ENCODE measurements around the gene BTBD16. TPM values are rescaled to one million over a fixed set of nuclear protein-coding genes. Genes with fewer than 3 reads are reported as not detected.
A peak's percentile ranks its signal among the peaks of the same experiment; 100 is the strongest.

BTBD16 gene
- total RNA-seq, 1 experiment from 2014 or later: not detected

DNA sequence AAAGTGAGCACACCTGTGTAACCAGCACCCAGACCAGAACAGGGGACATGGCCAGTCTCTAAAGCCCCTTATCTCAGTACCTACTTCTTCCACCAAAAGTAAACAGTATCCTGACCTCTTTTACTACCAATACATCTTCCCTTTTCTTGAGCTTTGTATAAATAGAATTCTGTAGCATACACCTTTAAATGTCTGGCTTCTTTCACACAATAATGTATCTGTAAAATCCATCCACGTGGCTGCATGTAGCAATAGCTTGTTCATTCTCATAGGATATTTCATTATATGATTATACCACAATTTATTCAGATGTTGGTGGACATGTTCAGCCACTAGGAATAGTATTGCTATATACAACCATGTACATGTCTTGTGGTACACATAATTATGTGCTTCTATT is 40.6 kb downstream of the BTBD16 start:
- DNase-seq (ENCODE audit: low spot score): no peak

DNA sequence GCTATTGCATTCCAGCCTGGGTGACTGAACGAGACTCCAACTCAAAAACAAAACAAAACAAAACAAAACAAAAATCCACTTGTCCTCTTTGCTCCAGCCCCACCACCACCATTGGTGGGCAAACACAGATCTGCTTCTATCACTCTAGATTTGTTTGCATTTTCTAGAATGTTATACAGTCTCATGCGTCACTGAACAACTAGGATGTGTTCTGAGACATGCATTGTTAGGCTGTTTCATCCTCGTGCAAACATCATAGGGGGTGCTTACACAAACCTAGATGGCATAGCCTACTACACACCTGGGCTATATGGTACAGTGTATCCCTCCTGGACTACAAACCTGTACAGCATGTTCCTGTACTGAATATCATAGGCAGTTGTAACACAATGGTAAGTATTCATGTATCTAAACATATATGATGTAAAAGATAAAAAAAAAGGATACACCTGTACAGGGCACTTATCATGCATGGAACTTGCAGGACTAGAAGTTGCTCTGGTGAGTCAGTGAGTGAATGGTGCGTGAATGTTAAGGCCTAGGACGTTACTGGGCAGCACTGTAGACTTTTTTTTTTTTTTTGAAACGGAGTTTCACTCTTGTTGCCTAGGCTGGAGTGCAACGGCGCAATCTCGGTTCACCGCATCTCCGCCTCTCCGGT is 45.3 kb downstream of the BTBD16 start:
- no peak for DNase-seq (ENCODE audit: low spot score)

DNA sequence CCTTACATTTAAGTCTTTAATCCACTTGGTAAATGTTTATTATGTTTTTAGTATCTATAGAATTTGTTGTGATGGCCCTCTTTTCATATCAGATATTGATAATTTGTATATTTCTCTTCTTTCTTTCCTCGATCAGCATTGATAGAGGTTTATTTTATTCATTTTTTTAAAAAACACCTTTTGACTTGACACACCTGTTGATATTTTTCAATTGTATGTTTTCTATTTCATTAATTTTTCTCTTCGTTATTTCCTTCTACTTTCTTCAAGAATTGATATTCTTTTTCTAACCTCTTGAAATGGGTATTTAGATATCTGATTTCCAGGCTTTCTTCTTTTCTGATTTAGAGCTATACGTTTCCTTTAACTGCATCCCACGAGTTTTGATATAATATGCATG is 50.9 kb downstream of the BTBD16 start:
- DNase-seq (ENCODE audit: low spot score): no peak

DNA sequence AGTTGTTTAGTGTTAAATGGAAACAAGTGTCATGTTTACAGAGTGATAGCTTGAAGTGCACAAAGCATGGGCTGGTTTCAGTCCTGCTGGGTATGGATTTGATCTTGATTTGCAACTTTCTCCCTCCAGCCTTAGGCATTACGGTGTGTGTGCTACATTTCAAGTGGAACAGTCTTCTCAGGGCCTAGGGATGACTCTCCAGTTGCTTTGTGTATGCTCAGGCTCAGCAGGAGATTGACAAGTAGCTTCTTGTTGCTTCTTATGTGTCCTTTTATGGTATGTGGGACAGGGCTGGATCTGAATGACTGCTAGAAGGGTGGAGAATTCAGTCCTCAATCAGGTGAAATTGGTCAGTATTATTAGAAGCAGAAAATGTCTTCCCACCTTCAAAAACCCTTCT is 52.1 kb downstream of the BTBD16 start:
- no peak for DNase-seq (ENCODE audit: low spot score)

DNA sequence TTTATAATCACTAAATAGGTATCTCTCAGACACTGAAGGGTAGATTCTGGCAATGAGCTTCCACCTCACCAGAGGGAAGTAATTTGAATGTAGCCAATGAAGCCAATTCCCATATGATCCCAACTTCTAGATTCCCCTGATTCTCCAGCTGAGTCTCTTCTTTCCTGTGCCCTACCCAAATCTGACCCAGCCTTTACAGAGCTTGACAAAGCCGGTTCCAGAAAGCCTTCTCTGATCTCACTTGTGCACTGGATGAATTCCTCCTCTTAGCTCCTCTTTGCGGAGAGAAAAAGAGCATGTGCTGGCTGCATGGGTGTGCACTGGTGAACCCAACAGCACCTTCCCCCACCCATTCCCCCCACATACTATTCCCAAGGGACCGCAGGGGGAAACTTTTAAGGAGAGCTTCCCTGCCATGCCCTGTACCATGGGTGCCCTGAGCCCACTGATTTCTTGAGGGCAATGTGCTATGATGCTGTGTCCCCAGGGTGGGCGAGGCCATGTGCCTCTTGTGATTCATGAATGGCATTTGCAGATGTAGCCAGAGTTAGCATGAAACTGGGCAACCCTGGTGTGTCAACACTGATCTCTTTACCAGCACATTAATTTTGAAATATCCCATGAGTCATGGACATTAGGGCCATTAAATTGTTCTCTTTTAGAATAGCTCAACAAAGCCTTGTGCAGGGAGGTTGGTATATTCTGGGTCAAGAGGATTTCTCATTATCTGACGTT is 53.0 kb downstream of the BTBD16 start:
- no peak for DNase-seq (ENCODE audit: low spot score)

DNA sequence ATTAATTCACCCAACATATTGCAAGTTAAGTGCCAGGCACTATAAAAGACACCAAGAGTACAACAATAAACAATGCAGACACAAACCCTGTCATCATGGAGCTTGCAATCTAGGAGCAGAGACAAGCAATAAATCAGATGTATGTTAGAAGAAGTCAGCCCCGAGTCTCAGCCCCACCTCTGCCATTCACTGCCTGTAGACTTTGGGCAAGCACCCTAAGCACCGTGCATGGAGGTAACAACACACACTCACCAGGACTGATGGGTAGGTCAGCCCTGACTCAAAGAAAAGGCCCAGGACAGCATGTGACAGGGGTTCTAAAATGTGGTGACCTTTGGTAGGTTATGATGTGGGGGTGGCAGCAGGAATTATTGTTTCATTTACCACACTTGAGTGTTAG is 54.1 kb downstream of the BTBD16 start:
- DNase-seq (ENCODE audit: low spot score): no peak

DNA sequence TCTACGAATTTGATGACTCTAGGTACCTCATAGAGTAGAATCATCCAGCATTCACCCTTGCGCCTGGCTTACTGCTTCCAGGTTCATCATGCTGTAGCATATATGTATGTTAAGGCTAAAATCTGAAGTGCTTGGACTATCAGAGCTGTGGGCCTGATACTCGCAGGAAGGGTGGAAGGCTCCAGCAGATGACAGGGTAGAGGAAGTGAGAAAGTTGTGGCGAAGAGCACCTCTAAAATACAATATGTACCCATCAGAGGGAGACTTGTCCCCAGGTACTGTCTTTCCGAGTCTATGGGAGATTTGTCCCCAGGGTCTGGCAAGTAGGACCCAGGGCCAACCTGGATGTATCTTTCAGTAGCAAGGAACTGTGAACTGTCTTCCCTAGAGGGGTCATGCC is 55.3 kb downstream of the BTBD16 start:
- no peak for DNase-seq (ENCODE audit: low spot score)

DNA sequence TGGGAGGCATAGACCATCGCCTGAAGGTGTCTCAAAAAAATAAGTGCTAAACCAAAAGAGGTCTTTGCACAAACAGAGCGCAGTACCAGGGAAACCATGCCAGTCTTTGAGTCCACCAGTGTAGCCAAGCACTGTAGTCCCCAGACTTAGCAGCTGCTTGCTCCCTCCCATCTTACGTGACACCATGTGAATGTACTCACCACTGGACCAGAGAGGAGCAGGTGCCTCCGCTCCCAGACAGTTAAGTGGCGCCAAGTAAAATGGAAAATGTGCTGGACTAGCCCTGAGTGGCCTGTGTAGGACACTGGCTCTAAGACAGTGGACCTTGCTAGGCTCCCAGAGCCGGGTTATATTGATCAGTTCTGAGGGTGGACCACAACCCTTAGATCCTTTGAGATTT is 55.7 kb downstream of the BTBD16 start:
- no peak for DNase-seq (ENCODE audit: low spot score)

DNA sequence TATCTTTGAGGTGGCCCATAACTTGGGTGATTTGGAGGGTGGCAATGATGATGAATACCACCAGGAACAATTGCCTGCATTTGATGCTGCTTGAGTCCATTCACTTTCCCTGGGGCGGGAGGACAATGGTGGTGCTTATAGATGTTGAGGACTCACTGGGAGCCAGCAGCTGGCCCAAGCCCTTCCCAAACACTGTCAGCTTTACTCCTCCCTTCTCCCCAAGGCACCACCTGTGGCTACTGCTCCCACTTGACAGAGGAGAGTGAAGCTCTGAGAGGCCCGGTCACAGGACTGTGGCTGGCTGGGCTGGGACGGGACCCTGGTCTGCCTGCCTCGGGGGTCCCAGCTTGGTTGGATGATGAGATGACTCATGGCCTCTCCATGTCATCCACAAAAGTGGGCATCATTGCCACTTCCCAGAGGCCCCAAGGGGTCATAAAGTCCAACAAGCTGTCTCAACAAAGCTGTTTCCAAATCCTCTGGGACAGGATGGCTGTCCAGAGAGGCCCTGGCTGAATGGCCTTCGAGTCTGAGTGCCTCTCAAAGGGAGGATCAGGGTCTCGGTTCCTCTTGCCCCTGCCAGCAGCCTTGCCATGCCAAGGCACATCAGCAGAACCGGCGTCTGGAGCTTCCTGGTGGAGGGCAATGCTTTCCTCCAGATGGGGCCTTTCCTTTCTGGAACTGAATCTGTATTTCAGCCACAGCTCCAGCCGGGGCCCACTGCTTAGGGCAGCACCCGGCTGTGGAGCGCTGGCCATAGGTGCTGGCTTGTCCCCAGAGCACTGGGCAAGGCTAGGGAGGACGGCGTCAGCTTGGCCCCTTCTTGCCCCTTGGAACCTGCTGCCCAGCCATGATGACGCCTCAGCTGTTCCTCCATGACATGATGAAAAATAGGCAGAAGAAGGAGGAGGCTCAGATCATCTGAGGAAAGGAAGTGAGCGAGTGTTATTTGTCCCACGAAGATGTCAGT is 56.4 kb downstream of the BTBD16 start:
- DNase-seq (ENCODE audit: low spot score): no peak

DNA sequence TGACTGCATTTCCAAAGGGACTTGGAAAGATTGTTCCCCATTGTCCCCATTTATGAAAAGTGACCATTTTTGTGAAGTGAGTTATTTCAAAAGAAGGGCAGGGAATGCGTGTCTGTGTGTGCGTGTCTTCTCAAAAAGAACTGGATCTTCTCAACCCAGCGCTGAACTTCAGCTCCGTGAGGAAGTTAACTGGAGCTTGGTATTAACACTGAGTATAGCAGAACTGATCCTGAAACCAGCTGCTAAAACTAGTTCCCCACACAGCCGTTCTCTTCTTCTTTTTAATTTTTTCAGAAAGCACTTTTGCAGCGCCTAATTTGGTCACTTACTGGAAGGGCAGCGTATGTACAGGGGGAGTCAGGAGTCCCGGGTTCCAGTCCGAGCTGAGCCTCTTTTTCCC is 57.6 kb downstream of the BTBD16 start:
- DNase-seq (ENCODE audit: low spot score): no peak

DNA sequence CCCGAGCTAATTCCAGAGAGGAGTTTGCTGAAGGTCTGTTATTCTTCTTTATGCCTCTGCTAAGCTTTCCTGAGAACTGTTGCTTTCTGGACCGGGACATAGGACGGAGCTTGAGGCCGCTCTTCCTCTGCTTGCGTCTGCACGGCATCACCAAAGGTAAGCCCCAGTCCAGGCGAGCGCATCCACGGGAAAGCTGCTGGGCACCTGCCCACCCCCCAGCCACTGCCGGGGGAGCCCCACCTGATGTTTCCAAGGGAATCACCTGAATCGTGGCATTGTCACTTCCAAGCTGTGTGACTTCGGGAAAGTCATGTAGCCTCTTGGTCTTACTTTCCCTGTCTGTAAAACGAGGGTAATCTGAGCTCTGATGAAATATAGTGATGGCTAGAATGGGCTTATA is 58.3 kb downstream of the BTBD16 start:
- no peak for DNase-seq (ENCODE audit: low spot score)

DNA sequence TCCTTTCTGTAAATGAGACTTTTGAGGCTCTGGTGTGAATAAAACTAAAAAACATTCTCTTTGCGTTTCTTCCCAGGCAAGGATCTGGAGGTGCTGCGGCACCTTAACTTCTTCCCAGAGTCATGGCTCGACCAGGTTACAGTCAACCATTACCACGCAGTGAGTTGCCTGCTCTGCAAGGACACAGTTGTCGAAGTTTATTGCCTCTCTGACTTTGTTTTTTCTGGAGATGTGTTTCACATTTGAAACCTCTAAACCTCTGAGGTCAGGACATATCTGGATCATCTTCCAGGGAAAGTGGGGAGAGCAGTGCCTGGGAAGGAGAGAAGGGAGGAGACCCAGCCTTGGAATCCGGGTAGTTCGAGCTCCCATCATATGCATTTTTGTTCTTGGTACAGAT is 60.0 kb downstream of the BTBD16 start:
- no peak for DNase-seq (ENCODE audit: low spot score)

DNA sequence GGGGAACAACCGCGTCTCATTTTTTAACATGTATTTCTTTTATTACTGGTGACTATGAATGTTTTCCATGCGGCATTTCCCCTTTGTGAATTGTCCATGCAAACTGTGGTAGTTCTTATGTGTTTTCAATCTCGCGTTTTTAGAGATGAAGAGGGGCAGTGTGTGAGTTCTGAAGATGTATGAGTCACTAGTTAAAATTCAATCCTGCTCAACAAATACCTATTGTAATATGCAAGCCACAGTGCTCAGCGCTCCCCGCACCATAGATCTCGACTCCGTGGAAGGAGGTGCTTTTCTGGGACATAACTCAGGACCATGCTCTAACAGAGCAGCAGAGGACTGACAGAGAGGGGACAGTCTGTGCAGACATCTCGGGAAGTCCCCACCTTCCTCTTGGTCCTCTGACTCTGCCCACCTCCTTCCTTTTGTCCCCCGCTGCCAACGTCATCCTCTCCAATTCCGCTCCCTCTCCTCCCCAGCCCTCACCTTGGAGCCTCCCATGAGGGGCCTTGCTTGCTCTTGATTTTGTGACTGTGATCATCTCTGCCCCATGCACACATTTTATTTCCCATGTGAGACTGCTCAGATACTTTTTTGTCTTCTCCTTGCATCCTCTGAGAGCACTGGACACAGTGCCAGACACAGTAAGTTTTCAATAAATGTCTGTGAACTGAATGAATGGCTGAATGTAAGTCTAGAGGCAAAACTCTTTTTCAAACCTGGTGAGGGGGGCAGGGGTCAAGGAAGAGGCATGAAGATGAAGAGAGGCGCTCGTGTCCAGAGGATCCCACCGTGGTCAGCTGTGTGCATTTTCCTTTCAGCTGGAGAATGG is 60.7 kb downstream of the BTBD16 start:
- no peak for DNase-seq (ENCODE audit: low spot score)

DNA sequence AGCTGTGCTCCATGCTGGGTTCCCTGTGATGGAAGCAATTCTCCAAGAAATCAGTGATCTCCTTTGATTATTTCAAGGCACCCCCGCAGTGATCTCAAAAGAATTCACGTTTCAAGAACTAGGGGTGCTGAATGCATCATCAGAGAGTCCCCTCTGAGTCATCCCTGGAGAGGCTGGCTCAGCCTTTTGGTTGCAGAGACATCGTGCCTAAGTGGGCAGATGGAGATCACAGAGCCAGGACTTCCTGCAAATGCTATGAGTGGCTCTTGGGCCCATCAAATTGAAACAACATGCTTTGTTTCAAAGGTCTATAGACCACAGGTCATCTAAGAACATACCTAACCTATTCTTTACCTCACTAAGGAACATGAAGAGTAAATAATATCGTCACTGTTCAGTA is 61.9 kb downstream of the BTBD16 start:
- no peak for DNase-seq (ENCODE audit: low spot score)

DNA sequence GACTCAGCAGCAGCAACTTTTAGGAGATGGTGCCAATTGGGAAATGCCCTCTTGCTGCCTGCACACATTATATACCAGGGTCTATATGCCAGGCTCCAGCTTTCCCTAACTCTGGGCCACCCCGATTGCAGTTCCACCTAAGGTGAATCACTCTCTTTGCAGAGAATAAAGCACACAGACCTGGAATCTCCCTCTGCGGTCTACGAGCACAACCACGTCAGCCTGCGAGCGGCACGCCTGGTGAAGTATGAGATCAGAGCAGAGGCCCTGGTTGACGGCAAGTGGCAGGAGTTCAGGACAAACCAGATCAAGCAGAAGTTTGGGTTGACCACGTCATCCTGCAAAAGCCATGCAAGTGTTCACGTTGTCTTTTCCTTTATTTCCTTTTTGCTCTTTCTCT is 65.2 kb downstream of the BTBD16 start:
- peak; percentile 38 for DNase-seq (ENCODE audit: low spot score)

DNA sequence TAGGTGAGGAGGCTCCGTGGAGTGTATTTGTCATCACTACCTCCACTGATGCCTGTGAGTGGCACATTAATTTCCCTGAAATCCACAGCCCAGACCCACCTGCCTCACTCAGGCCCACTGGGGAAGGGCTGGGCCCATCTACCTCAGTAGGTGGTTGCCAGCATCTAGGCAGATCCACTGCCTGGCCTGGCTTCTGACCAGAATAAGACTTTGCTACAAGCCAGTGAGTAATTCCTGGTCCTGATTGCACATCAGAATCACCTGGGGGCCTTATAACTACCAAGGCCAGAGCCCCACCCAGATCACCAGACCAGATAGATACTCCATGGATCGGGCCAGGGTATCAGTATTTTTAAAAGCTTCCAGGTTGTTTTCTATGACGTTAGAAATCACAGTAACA is 65.9 kb downstream of the BTBD16 start:
- DNase-seq (ENCODE audit: low spot score): no peak

DNA sequence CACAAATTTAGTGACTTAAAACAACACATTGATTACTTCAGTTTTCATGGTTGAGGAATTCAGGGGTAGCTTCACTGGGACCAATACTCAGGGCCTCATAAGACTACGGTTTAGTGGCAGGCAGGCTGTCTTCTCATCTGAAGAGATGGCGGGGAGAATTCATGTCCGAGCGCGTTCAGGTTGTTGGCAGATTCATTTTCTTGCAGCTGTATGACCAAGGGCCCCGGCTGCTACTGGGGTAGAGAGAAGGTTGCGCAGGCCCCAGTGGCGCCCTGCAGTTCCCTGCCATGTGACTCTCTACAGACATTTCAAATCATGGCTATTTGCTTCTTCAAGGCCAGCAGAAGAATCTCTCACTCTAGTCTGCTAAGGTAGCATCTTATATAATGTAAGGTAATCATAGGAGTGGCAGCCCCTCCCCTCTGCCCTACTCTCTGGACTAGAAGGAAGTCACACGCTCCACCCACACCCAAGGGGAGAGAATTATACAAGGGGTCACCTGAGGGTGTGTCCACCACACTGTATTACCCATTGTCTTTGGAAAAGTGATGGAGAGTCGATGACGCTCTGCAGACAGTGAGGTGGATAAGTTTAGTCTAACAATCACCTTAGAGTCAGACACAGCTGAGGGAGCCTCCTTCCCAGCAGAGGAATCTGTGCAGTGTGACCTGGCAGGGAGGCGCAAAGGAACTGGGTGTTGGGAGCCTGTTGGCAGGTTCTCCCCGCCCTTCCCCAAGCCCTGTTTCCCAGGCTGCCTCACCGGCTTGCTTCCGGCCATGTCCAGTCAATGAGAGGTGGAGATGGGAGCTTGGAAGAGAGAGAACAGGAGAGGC is 67.7 kb downstream of the BTBD16 start:
- no peak for DNase-seq (ENCODE audit: low spot score)

DNA sequence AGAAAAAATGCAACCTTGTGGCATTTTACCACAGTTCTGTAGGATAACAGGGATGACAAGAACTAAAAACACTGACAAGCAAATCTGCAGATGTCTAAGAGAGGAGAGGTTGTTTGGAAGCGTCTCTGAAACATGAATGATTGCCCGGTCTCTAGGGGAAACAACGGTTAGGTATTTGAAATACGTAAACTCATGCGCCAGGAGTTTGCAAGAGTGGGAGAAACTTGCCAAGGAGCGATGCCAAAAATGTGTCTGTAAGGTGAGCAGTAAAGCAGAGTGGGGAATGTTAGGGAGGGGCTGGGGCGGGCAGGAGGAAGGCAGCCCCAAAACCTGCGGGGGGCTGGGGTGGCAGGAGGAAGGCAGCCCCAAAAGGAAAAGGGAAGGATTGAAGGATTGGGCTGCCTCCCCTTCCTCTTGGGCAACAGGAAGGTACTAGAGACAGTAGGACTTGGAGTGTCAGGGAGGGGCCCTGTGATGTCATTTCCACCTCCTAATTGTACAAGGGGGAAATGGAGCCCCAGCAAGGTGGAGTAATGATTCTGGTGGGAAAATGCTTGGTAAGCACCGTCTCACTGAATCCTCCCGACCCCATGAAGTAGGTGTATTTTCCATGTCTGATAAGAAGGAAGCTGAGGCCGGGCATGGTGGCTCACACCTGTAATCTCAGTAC is 70.2 kb downstream of the BTBD16 start:
- no peak for DNase-seq (ENCODE audit: low spot score)

DNA sequence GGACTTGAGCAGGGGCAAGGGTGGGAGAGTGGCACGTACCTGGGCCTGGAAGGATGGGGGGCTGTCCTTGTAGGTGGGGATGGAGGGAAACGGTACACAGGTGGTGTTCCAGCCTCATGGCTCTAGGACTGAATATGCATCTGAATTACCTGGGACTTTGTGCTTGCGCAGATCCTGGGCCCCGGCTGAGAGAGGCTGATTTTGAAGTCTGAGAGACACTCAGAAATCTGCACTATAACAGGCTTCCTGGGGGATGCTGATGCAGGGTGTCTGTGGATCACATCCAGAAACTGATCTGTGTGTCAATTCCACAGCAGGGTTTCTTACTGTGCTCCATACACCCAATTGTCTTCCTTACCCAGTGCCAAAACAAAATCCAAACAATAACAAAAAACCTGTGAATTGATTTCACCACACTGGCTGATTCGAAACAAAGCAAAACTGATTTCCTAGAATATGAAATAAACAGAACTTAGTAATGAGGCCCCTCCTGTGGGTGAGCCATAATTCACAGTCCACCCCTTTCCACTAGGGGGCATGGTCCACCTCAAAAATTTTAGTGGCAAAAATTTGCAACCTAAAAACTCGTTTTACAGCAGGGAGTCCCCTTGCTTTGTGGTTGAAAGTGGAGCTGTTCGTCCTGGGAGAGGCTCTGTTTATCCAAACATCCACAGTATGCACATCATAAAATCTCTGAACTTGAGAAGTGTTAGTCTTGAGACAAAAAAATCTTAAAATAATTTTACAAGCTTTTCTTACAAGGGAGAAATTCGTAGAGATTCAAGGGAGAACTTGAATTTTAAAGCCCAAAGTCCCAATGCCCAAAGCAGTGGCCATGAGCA is 71.4 kb downstream of the BTBD16 start:
- DNase-seq (ENCODE audit: low spot score): peak; percentile 41
